ENCODE measurements around the gene PLSCR1. TPM values are rescaled to one million over a fixed set of nuclear protein-coding genes. Genes with fewer than 3 reads are reported as not detected.

PLSCR1 gene
- total and polyA plus RNA-seq, 2 of the 4 experiments (the other 2 are of a cell fraction): 5.6 to 13.2 TPM

DNA sequence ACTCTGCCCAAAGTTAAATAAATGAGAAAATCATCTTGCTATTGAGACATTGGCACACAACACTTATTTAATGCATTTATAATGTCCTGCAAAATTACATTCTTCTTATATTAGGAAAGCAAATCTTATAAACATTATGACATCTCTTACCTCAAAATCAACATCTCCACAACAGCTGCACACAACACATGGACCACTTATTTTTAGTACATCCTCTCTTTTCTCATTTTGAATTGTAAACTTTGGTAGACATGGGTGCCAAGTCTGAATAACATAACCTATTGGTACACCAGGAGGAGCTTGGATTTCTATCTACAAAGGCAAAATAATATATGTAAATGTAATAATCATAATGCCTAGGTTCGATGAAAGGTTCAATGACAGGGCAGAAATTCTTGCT, 23.0 kb downstream of the PLSCR1 start:
- Histone ChIP-seq H3K27me3 (ENCODE audit: control insufficient read depth, insufficient read depth, low read length) (no peaks in the 10 kb centered on the region), H3K14ac (replicated peaks; ENCODE audit: low read depth, low read length) (no peak overlapping the region; the same call in 1 of the 2 replicates), H2AK9ac (replicated peaks; ENCODE audit: low read depth, low read length, poor library complexity) (no peak overlapping the region), H2BK5ac (ENCODE audit: low read depth, low read length, poor library complexity, severe bottlenecking) (no peak overlapping the region), H3K36me3 (ENCODE audit: control insufficient read depth, insufficient read depth, low read length) (peaks cover 3% of the 10 kb centered on the region; the same call in 1 of the 2 replicates), H2AFZ (replicated peaks; ENCODE audit: low read length, poor library complexity) (no peak overlapping the region), H3K4ac (ENCODE audit: low read depth, low read length) (no peak overlapping the region), H2BK120ac (ENCODE audit: low read depth, low read length) (no peak overlapping the region), H4K5ac (ENCODE audit: low read depth, low read length) (0 out of 2 replicates have a peak overlapping the region, but pooled peaks have one; percentile 35), H2BK15ac (ENCODE audit: low read depth, low read length) (no peak overlapping the region), H4K20me1 (ENCODE audit: insufficient read depth, low read length) (no peaks in the 10 kb centered on the region), H3K4me3 (ENCODE audit: insufficient read depth, low read depth, low read length) (no peak overlapping the region), H3K79me1 (ENCODE audit: low read depth in 1 of 2, low read length in 2 of 2) (no peaks in the 10 kb centered on the region), H3K27ac (ENCODE audit: insufficient read depth, low read length) (peak overlapping the region; percentile 64; the same call in 1 of the 2 replicates), H4K91ac (ENCODE audit: insufficient read depth, low read depth, low read length) (no peak overlapping the region), H3K18ac (ENCODE audit: low read depth, low read length) (peak overlapping the region; percentile 64; the same call in 1 of the 2 replicates), H2BK20ac (ENCODE audit: low read depth, low read length) (peak overlapping the region; percentile 24; the same call in 1 of the 2 replicates), H3K9me1 (ENCODE audit: insufficient read depth, low read length) (no peaks in the 10 kb centered on the region), H3K56ac (ENCODE audit: extremely low read depth, insufficient read depth, low read length) (no peak overlapping the region), H3K23ac (ENCODE audit: low read depth, low read length) (no peak overlapping the region), H3K4me1 (ENCODE audit: control insufficient read depth, insufficient read depth, low read length) (peaks cover 8% of the 10 kb centered on the region), H3K9me3 (ENCODE audit: control insufficient read depth, insufficient read depth, low read length) (no peaks in the 10 kb centered on the region), H3K4me2 (ENCODE audit: low read depth, low read length) (no peak overlapping the region), H3K9ac (ENCODE audit: low read depth, low read length) (no peak overlapping the region), H2AK5ac (ENCODE audit: low read depth, low read length) (no peak overlapping the region), H4K8ac (ENCODE audit: low read depth in 2 of 2, low read length in 2 of 2) (peak overlapping the region in 1 of 2 experiments; percentile 53; a peak in 1 of 4 replicates)
- DNase-seq: peak; percentile 71
- peak; percentile 49; the same call in 1 of the 2 replicates for ATAC-seq (ENCODE audit: low read depth)
- TF ChIP-seq MXI1 (IDR thresholded peaks at IDR 0.05; ENCODE audit: borderline replicate concordance, low read depth, low read length) (no peak), RCOR1 (IDR thresholded peaks at IDR 0.05; ENCODE audit: insufficient replicate concordance, low read length) (no peak), RFX5 (IDR thresholded peaks at IDR 0.05; ENCODE audit: low read depth, low read length) (no peak)
- BruUV-seq (replicated peaks): no TSS peak
- ChIA-PET POLR2A (ENCODE audit: unreplicated experiment) (no interaction called here), CTCF (no interaction called here)
- in situ Hi-C loops (cut with MboI; ENCODE audit: low sequenced_read_pairs) (no loop called here), intact Hi-C loops (cut with micrococcal nuclease) (loop anchor here (2.0 to 5.0 kb wide), 2 partner anchors 21 to 179 kb away; no protein-coding TSS in a partner anchor), dilution Hi-C loops (cut with HindIII; ENCODE audit: low sequenced_read_pairs, unreplicated experiment) (no loop called here)
- no CpG with 5 or more reads among the region's 1 CpG for WGBS, 2 experiments (ENCODE audit: extremely low coverage in 2 of 2, insufficient read length in 1 of 2)

All from IMR-90 (cell line).